ENCODE measurements around the gene FUZ. TPM values are rescaled to one million over a fixed set of nuclear protein-coding genes. Genes with fewer than 3 reads are reported as not detected.

The FUZ gene
- total RNA-seq, 1 experiment from 2014 or later, result 3.1 TPM

DNA sequence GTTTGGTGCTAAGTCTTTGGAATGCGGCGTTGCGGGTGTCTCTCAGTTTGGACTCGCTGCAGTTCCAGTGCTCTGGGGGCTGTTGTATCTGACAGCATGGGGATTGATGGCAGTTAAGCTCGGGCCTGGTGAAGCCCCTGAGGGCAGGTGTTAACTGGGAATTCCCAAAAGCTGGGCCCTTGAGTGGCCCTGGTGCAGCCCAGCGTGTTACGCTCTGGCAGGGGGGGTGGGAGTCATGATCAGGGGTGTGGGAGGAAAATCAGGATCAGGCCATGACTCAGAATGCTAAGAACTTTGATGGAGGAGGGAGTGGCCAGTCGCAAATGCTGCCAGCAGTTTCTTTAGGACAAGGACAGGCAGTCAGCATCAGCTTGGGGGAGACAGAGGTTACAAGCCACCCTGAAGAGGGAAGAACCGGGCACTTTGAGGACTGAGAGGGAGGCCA is 26.7 kb downstream of the FUZ start:
- DNase-seq (ENCODE audit: low spot score), result no peak

DNA sequence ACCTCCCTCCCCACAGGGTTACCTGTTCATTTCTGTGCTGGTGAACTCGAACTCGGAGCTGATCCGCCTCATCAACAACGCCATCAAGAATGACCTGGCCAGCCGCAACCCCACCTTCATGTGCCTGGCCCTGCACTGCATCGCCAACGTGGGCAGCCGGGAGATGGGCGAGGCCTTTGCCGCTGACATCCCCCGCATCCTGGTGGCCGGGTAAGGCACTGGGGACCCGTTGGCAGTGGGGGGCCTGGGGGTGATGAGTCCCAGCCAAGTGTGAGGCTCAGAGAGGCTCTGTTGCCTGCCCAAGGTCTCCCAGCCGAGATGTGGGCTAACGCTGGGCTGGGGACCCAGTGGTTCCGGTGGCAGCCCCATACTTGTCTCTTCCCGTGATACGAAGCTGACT is 30.6 kb downstream of the FUZ start:
- DNase-seq (ENCODE audit: low spot score), result no peak

DNA sequence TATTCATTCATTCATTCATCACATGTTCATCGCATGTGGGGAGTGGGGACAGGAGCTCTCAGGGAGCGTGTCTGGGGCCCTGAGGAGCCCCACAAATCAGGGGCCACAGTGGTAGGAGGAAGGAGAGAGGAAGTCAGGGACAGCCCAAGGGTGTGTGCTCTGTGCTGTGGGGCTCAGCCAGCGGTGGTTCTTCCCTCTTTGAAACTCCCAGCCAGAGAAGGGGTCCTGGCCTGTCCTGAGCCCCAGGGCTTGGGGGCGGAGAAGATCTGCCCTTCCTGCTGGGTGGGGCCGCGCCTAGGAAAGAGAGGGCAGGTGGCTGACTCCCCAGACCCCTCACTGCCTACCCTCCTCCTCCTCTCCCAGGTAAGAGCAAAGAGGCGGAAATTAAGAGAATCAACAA is 31.7 kb downstream of the FUZ start:
- no peak for DNase-seq (ENCODE audit: low spot score)

DNA sequence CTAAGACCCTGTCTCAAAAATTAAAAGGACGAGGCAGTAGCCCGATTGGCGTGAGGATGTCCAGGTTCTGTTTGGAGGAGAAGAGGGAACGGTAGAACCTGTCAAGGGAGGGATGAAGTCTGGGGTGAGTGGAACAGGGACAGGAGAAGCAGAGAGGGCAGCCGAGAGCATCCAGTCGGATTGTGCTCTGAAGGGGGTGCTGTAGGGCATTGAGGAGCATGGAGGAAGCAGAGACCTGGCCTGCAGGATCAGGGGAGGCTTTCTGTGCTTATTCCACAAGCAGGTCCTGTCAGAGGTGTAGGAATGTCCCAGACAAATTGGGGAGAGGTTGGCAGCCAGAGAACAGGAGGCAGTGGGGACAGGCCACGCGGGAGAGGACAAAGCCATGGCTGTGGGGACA is 32.2 kb downstream of the FUZ start:
- no peak for DNase-seq (ENCODE audit: low spot score)

DNA sequence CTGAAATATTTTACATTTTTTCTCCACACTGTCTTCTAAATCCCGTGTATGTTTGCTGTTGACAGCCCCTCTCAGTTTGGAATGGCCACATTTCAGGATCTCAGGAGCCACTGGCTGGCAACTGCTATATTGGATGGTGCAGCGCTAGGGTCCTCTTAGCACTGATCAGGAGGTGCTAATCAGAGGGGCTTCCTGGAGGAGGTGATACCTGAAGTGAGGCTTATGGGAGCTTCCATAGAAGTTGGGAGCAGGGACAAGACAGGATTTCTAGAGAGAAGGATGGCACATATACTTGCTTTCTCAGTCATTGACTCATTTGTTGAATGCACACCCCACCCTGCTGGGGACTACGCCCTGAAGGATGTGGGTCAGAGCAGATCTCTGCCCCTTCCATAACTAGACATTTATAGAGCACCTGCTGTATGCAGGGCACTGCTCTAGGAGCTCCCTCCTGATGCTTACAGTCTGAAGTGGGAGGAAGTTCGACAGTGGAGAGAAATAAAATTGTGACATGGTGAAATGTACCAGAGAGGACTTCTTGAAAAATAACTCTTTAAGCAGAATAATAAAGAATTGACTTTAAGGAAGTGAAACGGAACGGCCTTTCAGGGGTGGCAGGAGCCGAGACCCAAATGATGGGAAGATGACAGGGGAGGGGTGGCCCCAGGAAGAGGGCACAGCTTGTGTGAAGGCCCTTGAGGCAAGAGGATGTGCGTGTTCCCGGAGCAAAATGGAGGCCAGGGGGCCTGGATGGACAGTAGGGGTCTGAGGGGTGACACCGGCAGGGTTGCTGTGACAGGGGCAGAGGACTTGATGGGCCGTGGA is 33.1 kb downstream of the FUZ start:
- DNase-seq (ENCODE audit: low spot score), result no peak

DNA sequence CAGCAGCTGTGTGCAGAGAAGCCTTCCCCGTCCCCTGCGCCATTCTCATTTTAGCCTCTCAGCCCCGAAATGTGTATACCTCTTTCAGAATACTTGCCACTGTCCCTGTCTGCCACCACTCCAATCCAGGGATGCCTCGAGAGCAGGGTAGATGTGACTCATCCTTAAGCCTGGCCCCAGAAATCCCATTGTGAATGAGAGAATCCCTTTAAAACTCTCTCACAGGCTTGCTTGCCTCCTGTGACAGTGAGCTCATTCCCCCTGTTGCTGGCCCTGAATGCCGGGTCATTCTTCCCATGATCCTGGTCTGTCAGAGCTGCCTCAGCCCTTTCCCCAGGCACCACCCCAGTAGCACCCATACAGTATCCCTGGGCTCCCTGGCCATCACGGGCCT is 36.7 kb downstream of the FUZ start:
- no peak for DNase-seq (ENCODE audit: low spot score)

DNA sequence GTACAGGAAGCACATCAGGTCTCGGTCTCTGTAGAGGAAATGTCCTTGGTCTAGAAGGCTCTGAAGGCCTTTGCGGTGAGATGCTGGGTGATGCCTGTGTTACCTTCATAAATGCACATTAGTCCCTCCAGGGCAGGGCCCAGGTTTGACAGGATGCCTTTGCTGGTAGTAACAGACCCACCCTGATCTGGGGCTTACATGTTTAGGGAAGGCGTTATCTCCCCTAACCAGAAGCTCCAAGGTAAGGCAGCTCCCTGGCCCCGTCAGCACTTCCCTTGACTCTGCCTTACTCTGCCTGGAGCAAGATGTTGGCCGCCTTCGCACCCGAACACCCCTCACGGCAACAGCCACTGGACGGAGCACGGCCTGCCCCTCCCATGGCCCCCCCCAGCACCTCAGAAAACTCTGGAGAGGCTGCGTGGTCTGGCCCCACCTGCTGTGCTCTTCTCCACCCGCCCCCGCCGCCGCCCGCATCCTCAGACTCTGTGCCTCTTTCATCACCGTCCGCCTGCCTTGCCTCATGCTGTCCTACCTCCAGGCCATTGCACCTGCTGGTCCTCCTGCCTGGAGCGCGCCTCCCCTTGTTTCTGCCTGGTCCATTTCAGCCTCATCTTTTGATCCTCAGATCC is 37.2 kb downstream of the FUZ start:
- no peak for DNase-seq (ENCODE audit: low spot score)

DNA sequence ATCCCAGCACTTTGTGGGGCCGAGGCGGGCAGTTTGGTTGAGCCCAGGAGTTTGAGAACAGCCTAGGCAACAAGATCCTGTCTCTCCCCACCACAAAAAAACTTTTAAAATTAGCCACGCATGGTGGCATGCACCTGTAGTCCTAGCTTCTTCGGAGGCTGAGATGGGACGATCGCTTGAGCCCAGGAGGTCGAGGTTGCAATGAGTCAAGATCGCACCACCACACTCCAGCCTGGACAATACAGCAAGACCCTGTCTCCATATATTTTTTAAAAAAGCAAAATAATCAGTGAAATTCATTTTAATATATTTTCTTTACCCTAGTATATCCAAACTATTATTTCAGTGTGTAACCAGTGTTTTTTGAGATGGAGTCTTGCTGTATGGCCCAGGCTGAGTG is 38.1 kb downstream of the FUZ start:
- no peak for DNase-seq (ENCODE audit: low spot score)

DNA sequence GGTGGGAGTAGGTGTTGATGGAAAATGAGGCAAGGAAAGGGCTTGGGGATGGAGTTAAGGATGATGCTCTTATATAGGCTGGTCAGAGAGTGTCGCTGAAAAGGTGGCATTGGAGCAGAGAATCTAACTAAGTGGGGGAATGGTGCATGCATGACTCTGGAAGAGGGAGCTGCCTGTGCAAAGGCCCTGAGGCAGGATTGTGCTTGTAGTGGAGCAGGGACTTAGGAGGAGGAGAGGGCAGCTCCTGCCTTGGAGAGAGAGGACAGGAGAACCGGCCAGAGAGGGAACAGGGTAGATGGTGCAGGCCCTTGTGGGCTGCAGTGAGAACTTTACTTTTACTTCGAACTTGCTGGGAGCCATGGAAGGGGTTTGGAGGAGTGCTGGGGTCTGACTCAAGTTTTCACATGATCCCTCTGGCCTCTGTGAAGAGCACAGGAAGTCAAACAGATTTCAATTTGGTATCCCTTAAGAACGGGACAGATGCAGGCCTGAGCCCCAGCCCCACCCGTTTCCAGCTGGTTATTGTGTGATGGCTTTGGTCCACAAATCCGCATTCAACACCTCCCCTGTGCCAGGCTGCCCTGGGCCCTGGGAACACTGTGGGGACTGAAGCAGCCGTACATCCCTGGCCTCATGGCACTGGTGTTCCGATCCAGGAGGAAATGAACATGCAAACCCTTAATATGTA is 39.3 kb downstream of the FUZ start:
- no peak for DNase-seq (ENCODE audit: low spot score)

DNA sequence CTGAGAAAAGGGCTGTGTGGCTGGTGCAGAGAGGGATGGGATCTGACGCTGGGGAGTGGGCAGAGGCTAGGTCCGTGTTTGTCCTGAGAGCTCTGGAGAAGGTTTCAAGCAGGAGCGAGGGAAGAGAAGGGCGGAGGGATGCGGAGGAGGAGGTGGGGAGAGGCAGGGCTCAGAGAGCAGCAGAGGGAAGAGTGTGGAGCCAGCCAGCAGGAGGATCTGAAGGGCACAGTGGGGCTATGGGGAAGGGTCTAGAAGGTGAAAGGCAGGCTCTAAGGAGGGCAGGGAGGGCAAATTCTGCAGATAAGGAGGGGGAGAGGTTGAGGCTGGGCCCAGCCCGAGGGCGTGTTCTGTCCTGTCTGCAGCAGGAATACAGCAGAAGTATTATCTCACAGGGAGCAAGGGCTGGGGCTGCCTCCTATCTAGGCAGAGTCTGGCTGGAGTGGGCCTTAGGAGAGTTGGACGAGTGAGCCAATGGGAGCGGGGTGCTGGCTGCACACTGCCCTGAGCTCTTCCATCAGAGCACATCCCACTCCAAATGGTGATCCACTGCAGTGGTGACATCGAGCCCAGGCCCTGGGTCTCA is 40.2 kb downstream of the FUZ start:
- DNase-seq (ENCODE audit: low spot score), result no peak

DNA sequence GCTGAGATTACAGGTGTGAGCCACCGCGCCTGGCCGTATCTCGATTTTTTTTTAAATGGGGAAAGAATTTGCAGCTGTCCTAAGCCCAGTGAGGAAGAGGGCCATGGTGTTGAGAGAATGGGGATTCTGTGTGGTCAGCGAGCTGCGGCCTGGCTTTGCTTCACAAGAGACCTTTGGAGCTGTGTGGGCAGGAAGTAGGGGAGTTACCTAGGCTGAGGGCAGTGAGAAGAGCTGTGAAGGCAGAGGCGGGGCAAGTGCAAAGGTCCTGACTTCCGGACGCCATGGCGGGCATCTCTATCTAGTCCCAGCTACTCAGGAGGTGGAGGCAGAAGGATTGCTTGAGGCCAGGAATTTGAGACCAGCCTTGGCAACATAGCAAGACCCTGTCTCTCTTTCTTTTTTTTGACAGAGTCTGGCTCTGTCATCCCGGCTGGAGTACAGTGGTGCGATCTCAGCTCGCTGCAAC is 41.4 kb downstream of the FUZ start:
- DNase-seq (ENCODE audit: low spot score), result no peak

DNA sequence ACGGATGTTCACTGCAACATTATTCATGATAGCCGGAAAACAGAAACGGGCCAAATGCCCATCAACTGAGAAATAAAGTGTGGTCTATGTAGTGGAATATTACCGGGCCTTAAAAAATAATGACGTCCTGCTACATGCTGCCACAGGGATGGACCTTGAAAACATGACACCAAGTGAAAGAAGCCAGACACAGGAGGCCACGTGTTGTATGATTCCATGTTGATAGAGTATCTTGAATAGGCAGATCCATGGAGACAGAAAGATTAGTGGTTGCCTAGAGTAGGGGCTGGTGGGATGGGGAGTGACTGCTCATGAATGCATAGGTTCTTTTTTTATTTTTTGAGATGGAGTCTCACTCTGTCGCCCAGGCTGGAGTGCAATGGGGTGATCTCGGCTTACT is 42.6 kb downstream of the FUZ start:
- no peak for DNase-seq (ENCODE audit: low spot score)

DNA sequence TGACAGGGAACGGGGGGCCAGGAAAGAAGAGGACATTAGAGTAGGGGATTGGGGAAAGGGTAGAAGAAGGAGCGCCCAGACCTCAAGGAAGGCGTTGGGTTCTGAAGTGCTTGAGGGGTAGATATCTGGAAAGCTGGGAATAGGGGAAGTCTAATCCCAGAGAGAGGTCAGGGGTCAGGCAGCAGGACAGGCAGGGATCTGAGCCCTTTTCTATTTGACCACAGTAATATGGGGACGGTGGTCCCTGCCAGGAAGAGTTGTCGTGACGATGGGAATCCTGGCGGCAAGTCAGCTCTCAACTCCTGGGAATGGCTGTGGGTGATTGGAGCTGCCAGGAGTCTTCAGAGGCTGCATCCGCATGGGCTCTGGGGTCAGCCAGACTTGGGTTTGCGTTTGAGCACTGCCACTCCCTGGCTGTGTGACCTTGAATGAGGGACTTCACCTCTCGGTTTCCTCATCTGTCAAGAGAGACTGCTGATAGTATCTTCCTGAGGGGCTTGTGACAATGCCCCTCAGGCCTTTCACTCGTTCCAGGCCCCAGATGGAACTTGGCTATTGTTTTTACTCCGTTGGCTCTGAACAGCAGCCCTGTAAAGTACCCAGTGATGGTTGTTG is 45.0 kb downstream of the FUZ start:
- DNase-seq (ENCODE audit: low spot score), result no peak

DNA sequence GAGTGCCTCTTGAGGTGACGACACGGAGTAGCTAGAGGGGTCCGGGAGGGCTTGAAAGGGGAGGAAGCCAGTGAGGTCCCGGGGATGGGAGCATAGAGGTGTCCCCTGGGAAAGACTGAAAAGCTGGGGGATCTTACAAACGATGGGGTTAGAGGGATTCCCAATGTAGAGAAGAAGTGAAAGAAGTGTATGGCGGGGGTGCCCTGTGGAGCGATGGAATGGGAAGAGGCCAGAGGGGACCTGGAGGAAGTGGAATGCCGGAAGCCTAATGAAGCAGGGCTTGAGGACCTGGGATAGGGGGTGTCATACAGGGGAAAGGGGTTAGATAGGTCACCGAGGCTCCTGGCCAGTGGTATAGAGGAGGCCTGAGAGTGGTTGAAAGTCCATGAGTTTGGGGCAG is 45.7 kb downstream of the FUZ start:
- DNase-seq (ENCODE audit: low spot score), result no peak

DNA sequence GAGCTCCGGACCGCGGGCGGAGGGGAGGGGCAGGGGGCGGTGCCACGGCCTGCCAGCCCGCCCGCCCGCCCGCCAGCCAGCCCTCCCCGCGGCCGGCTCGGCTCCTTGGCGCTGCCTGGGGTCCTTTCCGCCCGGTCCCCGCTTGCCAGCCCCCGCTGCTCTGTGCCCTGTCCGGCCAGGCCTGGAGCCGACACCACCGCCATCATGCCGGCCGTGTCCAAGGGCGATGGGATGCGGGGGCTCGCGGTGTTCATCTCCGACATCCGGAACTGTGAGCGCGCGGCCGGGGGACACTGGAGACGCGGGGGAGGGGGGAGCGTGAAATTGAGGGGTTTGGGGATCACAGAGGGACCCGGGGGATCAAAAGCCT is 46.2 kb downstream of the FUZ start, which contains the start of gene AP2A1:
AP2A1 (plus strand) TSS at position 72 of the 370 bp plus-strand sequence; CDS start at position 205, 133 bp downstream.
- no peak for DNase-seq (ENCODE audit: low spot score)

DNA sequence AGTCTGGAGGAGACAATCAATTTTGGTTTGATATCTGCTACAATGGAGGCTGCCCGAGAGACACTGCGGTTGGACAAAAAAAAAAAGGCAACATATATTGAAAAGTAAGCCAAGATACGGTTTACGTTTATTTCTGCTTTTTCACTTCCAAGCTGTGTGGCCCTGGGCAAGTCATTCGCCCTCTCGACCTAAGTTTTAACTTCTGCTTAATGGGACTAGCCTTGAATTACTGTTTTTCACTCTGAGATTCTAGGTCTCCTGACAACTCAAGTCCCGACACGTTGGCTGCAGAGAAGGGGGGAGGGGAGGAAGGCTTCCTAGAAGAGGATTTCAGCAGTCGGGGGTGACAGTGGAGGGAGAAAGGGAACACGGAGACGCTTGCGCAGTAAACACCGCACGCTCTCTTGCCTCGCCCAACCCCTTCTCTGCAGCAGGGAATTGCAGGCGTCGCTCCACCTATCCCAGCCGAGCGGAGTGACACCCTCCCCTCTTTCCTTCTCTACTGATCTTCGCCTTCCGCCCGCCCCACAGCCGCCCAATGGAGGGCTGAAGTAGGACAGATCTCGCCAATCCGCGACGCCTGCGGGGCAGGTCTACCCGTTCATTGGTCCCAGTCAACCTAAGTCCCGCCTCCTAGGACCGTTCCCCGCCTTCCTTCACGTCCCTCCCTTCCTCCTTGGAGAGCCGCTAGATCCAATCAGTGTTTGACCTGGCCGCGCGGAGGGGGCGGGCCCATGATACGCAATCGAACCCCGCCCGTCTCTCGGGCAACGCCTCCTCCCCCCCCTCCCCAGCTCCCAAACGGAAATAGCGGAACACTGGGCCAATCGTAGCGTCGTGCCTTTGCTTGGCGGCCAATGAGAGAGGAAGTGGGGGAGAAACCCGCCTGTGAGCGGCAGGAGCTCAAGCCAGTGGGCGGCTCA is 46.8 kb downstream of the FUZ start:
- peak; percentile 100 for DNase-seq (ENCODE audit: low spot score)

DNA sequence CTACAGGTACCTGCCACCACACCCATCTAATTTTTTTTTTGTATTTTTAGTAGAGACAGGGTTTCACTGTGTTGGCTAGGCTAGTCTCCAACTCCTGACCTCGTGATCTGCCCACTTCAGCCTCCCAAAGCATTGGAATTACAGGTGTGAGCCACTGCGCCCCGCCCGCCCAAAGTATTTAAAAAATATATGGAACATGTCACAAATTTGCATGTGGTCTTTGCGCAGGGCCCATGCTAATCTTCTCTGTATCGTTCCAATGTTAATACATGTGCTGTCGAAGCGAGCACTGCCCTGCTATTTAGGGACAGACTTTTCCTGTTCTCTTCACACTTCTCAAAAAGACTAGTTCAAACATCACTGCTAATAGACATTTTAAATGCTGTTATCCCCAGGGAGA is 48.8 kb downstream of the FUZ start:
- DNase-seq (ENCODE audit: low spot score), result no peak

DNA sequence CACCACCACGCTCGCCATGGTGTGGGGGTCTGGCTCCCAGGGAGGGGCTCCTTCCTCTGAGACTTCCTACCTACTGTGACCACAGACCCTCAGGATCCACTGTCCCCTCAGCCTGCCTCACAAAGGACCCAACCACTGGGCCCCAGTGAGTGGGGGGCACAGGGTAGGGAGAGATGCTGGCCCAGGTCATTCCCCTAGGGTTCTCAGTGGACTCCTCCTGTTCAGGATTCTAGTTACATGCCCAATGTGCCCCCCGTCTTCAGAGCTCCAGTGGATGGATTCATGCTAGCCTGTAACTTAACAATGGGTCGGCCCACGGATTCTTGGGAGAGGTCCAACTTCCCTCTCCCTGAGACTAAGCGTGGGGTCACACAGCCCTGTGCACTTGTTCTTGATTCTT is 49.9 kb downstream of the FUZ start, which contains the start of gene TSKS:
TSKS (minus strand) TSS at position 77 of the 400 bp plus-strand sequence; CDS start at position 18, 59 bp downstream.
- no peak for DNase-seq (ENCODE audit: low spot score)

DNA sequence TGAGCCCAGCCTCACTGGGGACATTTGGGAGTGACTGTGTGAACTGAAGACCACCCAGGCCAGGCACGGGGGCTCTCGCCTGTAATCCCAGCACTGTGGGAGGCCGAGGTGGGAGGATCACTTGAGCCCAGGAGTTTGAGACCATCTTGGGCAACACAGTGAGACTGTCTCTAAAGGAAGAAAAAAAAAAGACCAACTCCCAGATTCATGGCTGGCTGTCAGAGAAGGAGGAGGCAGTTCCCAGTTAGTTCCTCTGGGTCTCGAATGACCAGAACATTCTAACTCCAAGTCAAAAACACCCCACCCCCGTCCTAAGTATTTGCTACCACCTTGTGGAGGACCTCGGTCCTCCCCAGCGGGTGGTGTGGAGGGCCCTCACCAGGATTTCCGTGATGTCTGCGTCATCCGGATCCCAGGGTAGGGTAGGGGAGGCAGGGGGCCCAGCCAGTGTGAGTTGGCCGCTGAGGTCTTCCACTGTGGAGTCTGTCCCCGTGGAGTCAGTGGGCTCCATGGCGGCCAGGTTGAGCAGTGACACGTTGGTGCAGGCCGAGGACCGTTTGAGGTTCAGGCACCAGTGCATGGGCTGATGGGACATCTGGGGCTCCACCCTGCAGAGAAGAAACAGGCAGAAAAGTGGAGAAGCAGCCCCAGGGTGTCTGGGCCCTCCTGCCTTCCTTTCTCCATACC is 51.3 kb downstream of the FUZ start:
- DNase-seq (ENCODE audit: low spot score), result no peak

DNA sequence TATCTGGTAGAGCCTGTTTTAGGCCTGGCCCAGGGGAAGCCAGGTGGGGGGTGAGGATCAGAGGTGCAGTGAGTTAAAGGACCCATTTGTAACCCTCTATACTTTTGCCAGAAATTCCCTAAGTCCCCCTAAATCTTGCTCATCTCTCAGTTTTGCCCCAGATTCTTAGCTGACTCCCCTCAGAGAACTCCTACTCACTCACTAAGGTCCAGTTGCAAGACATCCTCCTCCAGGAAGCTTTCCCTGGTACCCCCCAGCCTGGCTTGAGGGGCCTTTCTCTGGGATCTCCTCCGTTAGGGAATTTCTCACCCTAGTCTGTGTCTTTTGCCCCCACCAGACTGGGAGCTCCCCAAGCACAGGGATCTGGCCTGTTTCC is 51.9 kb downstream of the FUZ start:
- no peak for DNase-seq (ENCODE audit: low spot score)

Data from HT-29 (cell line).